ENCODE data around the gene AUNIP.
A peak's percentile ranks its signal among the peaks of the same experiment; 100 is the strongest.

Gene AUNIP

GRCh38 chr1:25875856-25876692 is 16.8 kb upstream of the AUNIP start:
- Histone ChIP-seq H3K4me1 (peaks cover 7% of the 10 kb centered on the region), H3K9ac (no peak overlapping the region), H3K27me3 (ENCODE audit: control insufficient read depth, insufficient read depth, low read length) (no peaks in the 10 kb centered on the region), H3K4me2 (ENCODE audit: low read length) (peak overlapping the region; percentile 80), H3K79me2 (no peaks in the 10 kb centered on the region), H3K9me3 (ENCODE audit: control insufficient read depth, low read length) (no peaks in the 10 kb centered on the region), H3K4me3 (ENCODE audit: low read depth, low read length) (peak overlapping the region; percentile 68), H2AFZ (peak overlapping the region; percentile 93), H3K27ac (peak overlapping the region; percentile 54), H3K36me3 (ENCODE audit: control insufficient read depth, insufficient read depth, low read length) (no peaks in the 10 kb centered on the region)
- TF ChIP-seq, protein P1, sequence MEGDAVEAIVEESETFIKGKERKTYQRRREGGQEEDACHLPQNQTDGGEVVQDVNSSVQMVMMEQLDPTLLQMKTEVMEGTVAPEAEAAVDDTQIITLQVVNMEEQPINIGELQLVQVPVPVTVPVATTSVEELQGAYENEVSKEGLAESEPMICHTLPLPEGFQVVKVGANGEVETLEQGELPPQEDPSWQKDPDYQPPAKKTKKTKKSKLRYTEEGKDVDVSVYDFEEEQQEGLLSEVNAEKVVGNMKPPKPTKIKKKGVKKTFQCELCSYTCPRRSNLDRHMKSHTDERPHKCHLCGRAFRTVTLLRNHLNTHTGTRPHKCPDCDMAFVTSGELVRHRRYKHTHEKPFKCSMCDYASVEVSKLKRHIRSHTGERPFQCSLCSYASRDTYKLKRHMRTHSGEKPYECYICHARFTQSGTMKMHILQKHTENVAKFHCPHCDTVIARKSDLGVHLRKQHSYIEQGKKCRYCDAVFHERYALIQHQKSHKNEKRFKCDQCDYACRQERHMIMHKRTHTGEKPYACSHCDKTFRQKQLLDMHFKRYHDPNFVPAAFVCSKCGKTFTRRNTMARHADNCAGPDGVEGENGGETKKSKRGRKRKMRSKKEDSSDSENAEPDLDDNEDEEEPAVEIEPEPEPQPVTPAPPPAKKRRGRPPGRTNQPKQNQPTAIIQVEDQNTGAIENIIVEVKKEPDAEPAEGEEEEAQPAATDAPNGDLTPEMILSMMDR (IDR thresholded peaks at IDR 0.05) = no peak

DNA sequence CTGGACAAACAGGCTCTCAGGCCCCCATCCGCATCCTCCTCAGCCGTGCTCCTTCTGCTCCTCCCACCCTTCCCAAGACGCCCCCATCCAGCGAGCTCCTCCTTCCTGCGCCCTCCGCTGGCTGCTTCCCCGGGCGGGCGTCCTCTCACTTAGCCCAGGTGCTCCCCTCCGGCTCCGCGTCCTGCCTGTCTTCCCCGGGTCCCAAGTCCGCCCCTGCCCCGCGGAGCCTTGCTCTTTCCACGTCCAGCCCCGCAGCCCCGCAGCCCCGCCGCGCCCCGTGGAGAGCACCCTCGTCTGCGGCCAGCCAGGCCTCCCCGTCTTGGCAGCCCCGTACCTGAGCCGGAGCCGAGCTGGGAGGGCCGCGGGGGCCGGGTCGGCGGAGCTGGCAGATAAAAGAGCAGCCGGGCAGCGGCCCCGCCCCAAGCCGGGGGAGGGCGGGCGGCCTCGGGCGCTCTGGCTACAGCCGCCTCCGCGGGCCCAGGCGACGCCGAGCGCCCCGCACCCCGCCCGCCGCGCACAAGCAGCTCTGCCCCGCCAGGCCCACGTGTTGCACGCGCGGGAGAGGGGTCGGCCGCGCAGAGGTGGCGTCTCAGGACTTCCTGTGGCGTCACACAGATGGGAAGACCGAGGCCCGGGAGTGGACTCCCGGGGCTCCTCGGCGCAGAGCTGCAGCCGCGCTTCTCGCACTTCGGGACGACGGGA is 16.0 kb upstream of the AUNIP start, which contains the start of gene PAQR7:
PAQR7 (minus strand) TSS at position 555 of the 702 bp plus-strand sequence. CDS start 11,869 bp downstream, outside the sequence.
- H3K27ac ChIP-seq = peak within 1 kb of the TSS; percentile 70
- H3K9ac ChIP-seq = no peak within 1 kb of the TSS

GRCh38 chr1:25874635-25875153 is 15.4 kb upstream of the AUNIP start:
- peak overlapping the region; percentile 93 for H2AFZ ChIP-seq
- H3K36me3 ChIP-seq (ENCODE audit: control insufficient read depth, insufficient read depth, low read length) = no peaks in the 10 kb centered on the region
- peak overlapping the region; percentile 80 for H3K4me2 ChIP-seq (ENCODE audit: low read length)
- H3K9me3 ChIP-seq (ENCODE audit: control insufficient read depth, low read length) = no peaks in the 10 kb centered on the region
- H3K4me3 ChIP-seq (ENCODE audit: low read depth, low read length) = peak overlapping the region; percentile 68
- no peaks in the 10 kb centered on the region for H3K79me2 ChIP-seq
- H3K9ac ChIP-seq = no peak overlapping the region
- no peaks in the 10 kb centered on the region for H3K27me3 ChIP-seq (ENCODE audit: control insufficient read depth, insufficient read depth, low read length)
- H3K27ac ChIP-seq = peak overlapping the region; percentile 70
- H3K4me1 ChIP-seq = peaks cover 7% of the 10 kb centered on the region
- TF ChIP-seq, protein P1 (IDR thresholded peaks at IDR 0.05) = no peak

More for the DNA sequence above, 16.0 kb upstream of the AUNIP start, which contains the start of gene PAQR7:
- Histone ChIP-seq H3K4me2 (ENCODE audit: low read length) (peak within 1 kb of the TSS; percentile 80), H3K9me3 (ENCODE audit: control insufficient read depth, low read length) (no peaks in the 10 kb centered on the region), H3K27me3 (ENCODE audit: control insufficient read depth, insufficient read depth, low read length) (no peaks in the 10 kb centered on the region), H3K36me3 (ENCODE audit: control insufficient read depth, insufficient read depth, low read length) (no peaks in the 10 kb centered on the region), H3K4me1 (peaks cover 7% of the 10 kb centered on the region), H2AFZ (peak within 1 kb of the TSS; percentile 93), H3K4me3 (ENCODE audit: low read depth, low read length) (peak within 1 kb of the TSS; percentile 68), H3K79me2 (no peaks in the 10 kb centered on the region)
- TF ChIP-seq, protein P1 (IDR thresholded peaks at IDR 0.05) = peak; percentile 13

DNA sequence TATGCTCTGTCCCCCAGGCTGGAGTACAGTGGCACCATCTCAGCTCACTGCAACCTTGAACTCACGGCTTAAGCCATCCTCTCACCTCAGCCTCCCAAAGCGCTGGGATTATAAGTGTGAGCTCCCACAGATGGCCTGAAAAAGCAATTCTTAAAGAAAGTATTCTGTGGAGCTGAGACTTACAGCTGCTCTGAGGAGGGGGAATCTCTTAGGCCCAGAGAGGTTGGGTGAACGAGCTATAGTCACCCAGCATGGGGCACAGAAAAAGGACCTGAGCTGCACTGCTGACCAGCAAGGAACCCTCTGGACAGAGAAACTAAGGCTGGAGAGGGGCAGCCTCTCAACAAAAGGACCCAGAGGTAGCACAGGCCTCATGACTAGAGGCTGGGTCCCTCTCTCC is 15.0 kb upstream of the AUNIP start:
- Histone ChIP-seq H3K9ac (no peak overlapping the region), H3K4me1 (peaks cover 7% of the 10 kb centered on the region), H3K9me3 (ENCODE audit: control insufficient read depth, low read length) (no peaks in the 10 kb centered on the region), H3K79me2 (no peaks in the 10 kb centered on the region), H3K4me2 (ENCODE audit: low read length) (peak overlapping the region; percentile 80), H2AFZ (peak overlapping the region; percentile 93), H3K36me3 (ENCODE audit: control insufficient read depth, insufficient read depth, low read length) (no peaks in the 10 kb centered on the region), H3K27ac (no peak overlapping the region), H3K27me3 (ENCODE audit: control insufficient read depth, insufficient read depth, low read length) (no peaks in the 10 kb centered on the region), H3K4me3 (ENCODE audit: low read depth, low read length) (no peak overlapping the region)
- TF ChIP-seq, protein P1 (IDR thresholded peaks at IDR 0.05) = no peak

All from parathyroid adenoma (tissue), 2 donors.